Measurements from ENCODE around the gene PLS3.

The PLS3 gene

GRCh38 chrX:115694028-115694427 is 133.1 kb downstream of the PLS3 start:
- no peak for DNase-seq (ENCODE audit: low read depth)

GRCh38 chrX:115696039-115696438 is 135.1 kb downstream of the PLS3 start:
- DNase-seq (ENCODE audit: low read depth), result no peak

GRCh38 chrX:115696939-115697338 is 136.0 kb downstream of the PLS3 start:
- no peak for DNase-seq (ENCODE audit: low read depth)

GRCh38 chrX:115697806-115698205 is 136.8 kb downstream of the PLS3 start:
- no peak for DNase-seq (ENCODE audit: low read depth)
